CD14-positive monocyte (primary cell): Measurements from ENCODE around the gene RPS14. TPM values are rescaled to one million over a fixed set of nuclear protein-coding genes. Genes with fewer than 3 reads are reported as not detected.
A peak's percentile ranks its signal among the peaks of the same experiment; 100 is the strongest.

Experiments used
- DNase-seq, 3 donors: peaks; one replicate each; pipeline ENCODE4 v3.0.0-alpha.2; 2011 to 2022
- H2AFZ ChIP-seq: 2 replicates; pipeline ENCODE4 v1.6.0; 2012; ENCODE audit warnings: mild to moderate bottlenecking, low read depth, low read length, inconsistent platforms; ENCODE audit not compliant: insufficient read depth, poor library complexity, severe bottlenecking
- H3K27ac ChIP-seq, 2 donors: 1 replicate in 1 of 2; 2 replicates in 1 of 2; pipeline ENCODE4 v1.5.1; 2012 to 2013; ENCODE audit warnings: low read length in 2 of 2, control low read depth in 1 of 2, inconsistent platforms in 1 of 2, low read depth in 1 of 2, mild to moderate bottlenecking in 1 of 2
- H3K27me3 ChIP-seq, 2 donors: one replicate each; pipeline versions ENCODE4 v1.6.0 to v1.6.1; 2011 to 2013; ENCODE audit warnings: low read length in 2 of 2; ENCODE audit not compliant: control insufficient read depth in 2 of 2, insufficient read depth in 2 of 2
- H3K36me3 ChIP-seq, 2 donors: replicated peaks in 1 of 2; 1 replicate in 1 of 2; 2 replicates in 1 of 2; pipeline versions ENCODE4 v1.5.1 to v1.6.1; 2012 to 2013; ENCODE audit warnings: low read length in 2 of 2, control low read depth in 1 of 2, inconsistent platforms in 1 of 2, mild to moderate bottlenecking in 1 of 2; ENCODE audit not compliant: insufficient read depth in 2 of 2, control insufficient read depth in 1 of 2
- H3K4me1 ChIP-seq, 2 donors: 1 replicate in 1 of 2; 2 replicates in 1 of 2; pipeline versions ENCODE4 v1.5.1 to v1.6.1; 2012 to 2013; ENCODE audit warnings: low read length in 2 of 2, control low read depth in 1 of 2, inconsistent platforms in 1 of 2, mild to moderate bottlenecking in 1 of 2, moderate library complexity in 1 of 2; ENCODE audit not compliant: insufficient read depth in 2 of 2, control insufficient read depth in 1 of 2
- H3K4me2 ChIP-seq: replicated peaks from 2 replicates; pipeline ENCODE3; 2012; ENCODE audit warnings: low read length, moderate library complexity, mild to moderate bottlenecking; ENCODE audit not compliant: poor library complexity, severe bottlenecking; ENCODE audit errors: extremely low read depth
- H3K4me3 ChIP-seq, 3 experiments: fragments of 200-600 bp in 1 of 3; sonication (generic) in 1 of 3; replicated peaks in 1 of 3; 1 replicate in 2 of 3; 2 replicates in 1 of 3; pipeline ENCODE4 v1.5.1; 2011 to 2013; ENCODE audit warnings: low read length in 3 of 3, mild to moderate bottlenecking in 3 of 3, control low read depth in 2 of 3, low read depth in 2 of 3, inconsistent platforms in 1 of 3, moderate library complexity in 1 of 3
- H3K79me2 ChIP-seq: 2 replicates; pipeline ENCODE4 v1.6.0; 2012; ENCODE audit warnings: mild to moderate bottlenecking, control low read depth, inconsistent platforms, low read length, moderate library complexity; ENCODE audit not compliant: insufficient read depth
- H3K9ac ChIP-seq: 2 replicates; pipeline ENCODE4 v1.6.0; 2017; ENCODE audit warnings: low read length, mild to moderate bottlenecking; ENCODE audit not compliant: insufficient read depth, poor library complexity, severe bottlenecking
- H3K9me3 ChIP-seq, 2 donors: replicated peaks in 1 of 2; 1 replicate in 1 of 2; 2 replicates in 1 of 2; pipeline versions ENCODE4 v1.5.1 to v1.6.1; 2012 to 2013; ENCODE audit warnings: low read length in 2 of 2, control low read depth in 1 of 2; ENCODE audit not compliant: control insufficient read depth in 1 of 2, insufficient read depth in 1 of 2
- H4K20me1 ChIP-seq: 2 replicates; pipeline ENCODE4 v1.6.0; 2012; ENCODE audit warnings: mild to moderate bottlenecking, low read length, control low read depth, moderate library complexity; ENCODE audit not compliant: insufficient read depth
- H3K27ac Mint-ChIP-seq, 7 donors: one replicate each; pipeline ENCODE4 v1.8.0; 2020; ENCODE audit warnings: mild to moderate bottlenecking in 7 of 7, mixed read lengths in 7 of 7, moderate library complexity in 6 of 7, inconsistent platforms in 2 of 7
- H3K27me3 Mint-ChIP-seq, 3 donors: one replicate each; pipeline ENCODE4 v1.8.0; 2021 to 2022; ENCODE audit warnings: low read depth in 3 of 3, mild to moderate bottlenecking in 3 of 3, mixed read lengths in 3 of 3, moderate library complexity in 3 of 3, inconsistent platforms in 1 of 3
- H3K36me3 Mint-ChIP-seq, 2 donors: one replicate each; pipeline ENCODE4 v1.8.0; 2020; ENCODE audit warnings: mixed read lengths in 2 of 2, inconsistent platforms in 1 of 2, mild to moderate bottlenecking in 1 of 2
- H3K4me1 Mint-ChIP-seq: one replicate; pipeline ENCODE4 v1.8.0; 2020; ENCODE audit warnings: mild to moderate bottlenecking, mixed read lengths
- H3K4me3 Mint-ChIP-seq, 2 donors: one replicate each; pipeline ENCODE4 v1.8.0; 2020; ENCODE audit warnings: mild to moderate bottlenecking in 2 of 2, mixed read lengths in 2 of 2, moderate library complexity in 1 of 2
- H3K9me3 Mint-ChIP-seq, 7 donors: one replicate each; pipeline ENCODE4 v1.8.0; 2020 to 2022; ENCODE audit warnings: mixed read lengths in 7 of 7, mild to moderate bottlenecking in 6 of 7, moderate library complexity in 6 of 7, inconsistent platforms in 2 of 7
- CTCF ChIP-seq: fragments of 200-600 bp; IDR thresholded peaks from one replicate; pipeline ENCODE4 v1.8.0; 2022; ENCODE audit warnings: antibody characterized with exemption, mild to moderate bottlenecking
- WGBS: methylation state at CpG from one replicate; pipeline ENCODE4 v1.1.5; 2013; ENCODE audit warnings: missing lambda C conversion rate; ENCODE audit not compliant: insufficient coverage; 5-methylcytosine and 5-hydroxymethylcytosine counted together
- intact Hi-C, 2 donors: fragments of 100-400 bp; cut with micrococcal nuclease; formaldehyde crosslinking; loops; one replicate each; pipeline versions ENCODE4 v1.15.0 to v1.15.1; 2023
- polyA plus RNA-seq, 3 donors: library from polyadenylated mRNA; depleted of rRNA in 1 of 3; unstranded in 2 of 3; stranded (reverse) in 1 of 3; fragments of 300-500 nt in 2 of 3; fragments of >200 nt in 1 of 3; fragmentation: Illumina TruSeq in 2 of 3; gene quantifications; 1 replicate in 2 of 3; 2 replicates in 1 of 3; pipeline ENCODE4 v1.2.3, GENCODE V29; 2012 to 2021

The RPS14 gene
- polyA plus RNA-seq, 3 donors = 2,768 to 4,675 (median 3,499) TPM

GRCh38 chr5:150407096-150407720 is 42.3 kb downstream of the RPS14 start:
- Histone ChIP-seq H2AFZ (no peak overlapping the region), H3K9ac (no peak overlapping the region), H3K27ac (peak overlapping the region; percentile 2 to 17), H3K79me2 (peaks cover 82% of the 10 kb centered on the region), H4K20me1 (peaks cover 100% of the 10 kb centered on the region), H3K4me2 (peak overlapping the region; percentile 8), H3K4me1 (peaks cover 31 to 46% of the 10 kb centered on the region in 2 donors), H3K9me3 (no peaks in the 10 kb centered on the region), H3K4me3 (no peak overlapping the region), H3K36me3 (peaks cover 75 to 89% of the 10 kb centered on the region in 2 donors), H3K27me3 (no peaks in the 10 kb centered on the region)
- no peak for TF ChIP-seq CTCF
- Mint-ChIP-seq H3K4me3 (no peak overlapping the region), H3K27ac (peak overlapping the region; percentile 35 to 99 (median 79)), H3K4me1 (peaks cover 38% of the 10 kb centered on the region), H3K36me3 (peaks cover 71 to 93% of the 10 kb centered on the region in 2 donors), H3K9me3 (peaks cover 0 to 3% (median 0%) of the 10 kb centered on the region in 7 donors), H3K27me3 (peaks cover 0 to 12% (median 0%) of the 10 kb centered on the region in 3 donors)
- WGBS = 83% methylated on average over 6 of the region's 13 CpGs
- DNase-seq = peak in 2 of 3 donors; percentile 21 to 34
- intact Hi-C loops = no loop called here

GRCh38 chr5:150406723-150407095 is 42.8 kb downstream of the RPS14 start:
- no peak overlapping the region for H3K9ac ChIP-seq
- H3K27me3 Mint-ChIP-seq = peaks cover 0 to 12% (median 0%) of the 10 kb centered on the region in 3 donors
- peak overlapping the region in 5 of 7 donors; percentile 46 to 99 (median 68) for H3K27ac Mint-ChIP-seq
- H3K4me1 ChIP-seq = peaks cover 31 to 46% of the 10 kb centered on the region in 2 donors
- H3K79me2 ChIP-seq = peaks cover 77% of the 10 kb centered on the region
- H4K20me1 ChIP-seq = peaks cover 100% of the 10 kb centered on the region
- no peak overlapping the region for H2AFZ ChIP-seq
- no peak overlapping the region for H3K4me2 ChIP-seq
- peak in 2 of 3 donors; percentile 9 to 18 for DNase-seq
- peaks cover 79 to 89% of the 10 kb centered on the region in 2 donors for H3K36me3 ChIP-seq
- no peaks in the 10 kb centered on the region for H3K9me3 ChIP-seq
- 94% methylated on average over 8 of the region's 10 CpGs for WGBS
- H3K4me3 ChIP-seq = no peak overlapping the region
- H3K27me3 ChIP-seq = no peaks in the 10 kb centered on the region
- peaks cover 0 to 3% (median 0%) of the 10 kb centered on the region in 7 donors for H3K9me3 Mint-ChIP-seq
- peak overlapping the region; percentile 2 to 17 for H3K27ac ChIP-seq
- intact Hi-C loops = no loop called here
- TF ChIP-seq CTCF = no peak
- H3K4me1 Mint-ChIP-seq = peaks cover 38% of the 10 kb centered on the region
- H3K36me3 Mint-ChIP-seq = peaks cover 76 to 97% of the 10 kb centered on the region in 2 donors
- H3K4me3 Mint-ChIP-seq = peak overlapping the region in 1 of 2 donors; percentile 27
